Stimulated activated CD4-positive, alpha-beta T cell treated with anti-CD3 and anti-CD28 coated beads, Interleukin-12 subunit alpha, Interleukin-12 subunit beta, amount 100 ng/mL, for 24 hours (primary cell): ENCODE measurements around the gene CERS4.
"Not testable (repeated sequence)": the region's sequence is repeated elsewhere in the genome, so short reads cannot be mapped to it uniquely, and the experiment has no call there.

Experiments
- DNase-seq, 2 experiments: peaks; one replicate each; pipeline ENCODE4 v3.0.0-alpha.2; 2020; ENCODE audit warnings: low read depth in 2 of 2

Gene CERS4

DNA sequence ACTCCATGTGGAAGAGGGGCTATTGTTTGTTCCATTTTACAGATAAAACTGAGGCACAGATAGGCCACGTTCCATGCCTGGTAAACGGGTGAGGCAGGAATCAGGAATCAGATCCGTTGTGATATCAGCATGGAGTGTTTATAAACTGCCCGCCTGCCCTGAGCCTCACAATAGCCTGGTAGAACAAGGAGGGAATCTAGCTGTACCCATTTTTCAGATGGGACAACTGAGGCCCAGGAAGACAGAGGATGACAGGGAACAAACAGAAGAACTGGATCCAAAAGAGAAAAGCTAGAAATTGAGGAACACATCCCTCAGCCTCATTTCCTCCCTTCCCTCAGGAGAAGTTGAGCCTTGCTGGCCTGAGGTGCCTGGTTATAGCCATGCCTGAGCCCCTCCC lies 32.5 kb downstream of the CERS4 start:
- DNase-seq: no peak

GRCh38 chr19:8242211-8242821 lies 33.1 kb downstream of the CERS4 start:
- no peak for DNase-seq

- DNase-seq: no peak
These were observed 34.0 kb downstream of the CERS4 start for GRCh38 chr19:8243146-8243545.

DNA sequence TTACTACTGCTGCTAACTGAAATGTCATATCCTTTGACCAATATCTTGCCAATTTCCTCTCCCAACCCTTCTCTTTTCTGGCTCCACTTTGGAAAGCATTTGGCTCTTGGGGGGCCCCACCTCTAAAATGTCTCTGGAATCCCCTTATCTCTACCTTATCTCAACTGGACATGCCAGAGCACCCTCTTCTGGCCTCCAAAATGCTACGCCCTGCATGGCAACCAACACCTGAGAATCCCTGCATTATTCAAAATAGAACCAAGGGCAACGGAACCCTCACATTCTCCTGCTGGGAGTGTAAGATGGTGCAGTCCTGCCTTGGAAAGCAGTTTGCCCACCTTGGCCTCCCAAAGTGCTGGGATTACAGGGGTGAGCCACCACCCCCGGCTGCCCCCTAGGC lies 35.3 kb downstream of the CERS4 start:
- no peak for DNase-seq

GRCh38 chr19:8245869-8246835 lies 37.0 kb downstream of the CERS4 start:
- DNase-seq: no peak

DNA sequence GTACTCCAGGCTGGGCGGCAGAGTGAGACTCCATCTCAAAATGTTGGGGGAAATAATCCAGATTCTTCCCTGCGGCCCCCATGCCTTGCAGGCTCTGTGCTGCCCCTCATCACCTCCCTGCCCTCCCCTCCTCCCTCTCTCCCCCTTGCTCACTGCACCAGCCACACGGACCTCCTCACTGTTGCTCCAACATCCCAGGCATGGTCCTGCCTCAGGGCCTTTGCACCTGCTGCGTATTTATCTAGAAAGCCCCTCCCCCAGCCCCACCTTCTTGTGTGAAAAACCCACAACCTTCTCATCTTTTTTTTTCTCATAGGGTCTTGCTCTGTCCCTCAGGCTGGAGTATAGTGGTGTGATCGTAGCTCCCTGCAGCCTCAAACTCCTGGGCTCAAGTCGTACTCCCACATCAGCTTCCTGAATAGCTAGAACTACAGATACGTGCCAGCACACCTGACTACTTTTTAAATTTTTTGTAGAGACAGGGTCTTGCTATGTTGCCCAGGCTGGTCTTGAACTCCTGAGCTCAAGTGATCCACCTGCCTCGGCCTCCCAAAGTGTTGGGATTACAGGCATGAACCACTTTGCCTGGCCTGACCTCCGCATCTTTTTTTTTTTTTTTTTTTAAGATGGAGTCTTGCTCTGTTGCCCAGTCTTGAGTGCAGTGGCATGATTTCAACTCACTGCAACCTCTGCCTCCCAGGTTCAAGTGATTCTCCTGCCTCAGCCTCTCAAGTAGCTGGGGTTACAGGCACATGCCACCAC lies 38.1 kb downstream of the CERS4 start:
- DNase-seq: not testable (repeated sequence)

- DNase-seq: no peak
These were observed 39.5 kb downstream of the CERS4 start for GRCh38 chr19:8248348-8249328.

- no peak for DNase-seq
These were observed 41.4 kb downstream of the CERS4 start for GRCh38 chr19:8250596-8250995.

DNA sequence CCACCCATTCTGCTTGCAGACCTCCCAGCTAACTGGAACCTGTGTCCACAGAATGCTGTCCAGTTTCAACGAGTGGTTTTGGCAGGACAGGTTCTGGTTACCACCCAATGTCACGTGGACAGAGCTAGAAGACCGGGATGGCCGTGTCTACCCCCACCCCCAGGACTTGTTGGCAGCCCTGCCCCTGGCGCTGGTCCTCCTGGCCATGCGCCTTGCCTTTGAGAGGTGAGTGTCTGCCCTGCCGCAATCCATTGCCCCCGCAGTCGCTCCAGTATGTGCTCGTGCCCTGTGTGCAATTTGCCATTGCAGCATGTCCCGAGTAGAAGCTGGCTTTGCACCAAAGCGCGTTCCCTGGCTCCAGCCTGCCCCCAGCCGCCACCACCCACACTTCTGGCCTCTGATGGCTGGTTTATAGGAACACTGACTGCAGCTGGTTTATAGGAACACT lies 41.9 kb downstream of the CERS4 start:
- DNase-seq: no peak

- DNase-seq: peak; percentile 70 to 84
These were observed 43.9 kb downstream of the CERS4 start for GRCh38 chr19:8252922-8253589.

GRCh38 chr19:8253678-8254077 lies 44.5 kb downstream of the CERS4 start:
- DNase-seq: no peak

GRCh38 chr19:8254286-8255001 lies 45.3 kb downstream of the CERS4 start:
- no peak for DNase-seq

DNA sequence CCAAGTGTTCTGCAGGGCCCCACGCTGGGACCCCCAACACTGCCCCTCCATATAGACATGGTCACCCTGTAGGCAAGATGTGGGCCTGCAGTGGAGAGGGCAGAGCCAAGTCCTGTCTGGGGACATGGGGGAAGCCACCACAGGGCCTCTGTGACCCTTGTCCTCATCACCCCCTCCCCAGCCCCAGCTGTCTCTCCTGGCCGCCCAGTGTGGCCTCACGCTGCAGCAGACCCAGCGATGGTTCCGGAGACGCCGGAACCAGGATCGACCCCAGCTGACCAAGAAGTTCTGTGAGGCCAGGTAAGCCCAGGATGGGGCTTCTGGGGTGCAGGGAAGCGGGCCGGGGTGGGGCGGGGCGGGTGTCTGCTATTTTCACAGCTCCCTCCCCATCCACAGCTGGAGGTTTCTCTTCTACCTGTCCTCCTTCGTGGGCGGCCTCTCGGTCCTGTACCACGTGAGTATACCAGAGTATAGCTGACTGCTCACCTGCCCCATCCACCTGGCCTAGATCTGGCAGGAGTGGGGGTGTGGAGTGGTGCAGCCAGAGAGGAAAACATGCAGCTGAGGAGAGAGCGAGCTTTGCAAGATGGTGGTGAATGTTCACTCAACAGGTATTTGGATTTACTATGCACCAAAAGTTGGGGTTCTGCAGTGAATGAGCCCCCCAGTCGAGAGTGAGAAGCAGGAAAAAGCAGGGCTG lies 46.4 kb downstream of the CERS4 start:
- DNase-seq: no peak

- DNase-seq: no peak
These were observed 47.3 kb downstream of the CERS4 start for GRCh38 chr19:8256276-8257051.

GRCh38 chr19:8257052-8257443 lies 47.9 kb downstream of the CERS4 start:
- DNase-seq: no peak

DNA sequence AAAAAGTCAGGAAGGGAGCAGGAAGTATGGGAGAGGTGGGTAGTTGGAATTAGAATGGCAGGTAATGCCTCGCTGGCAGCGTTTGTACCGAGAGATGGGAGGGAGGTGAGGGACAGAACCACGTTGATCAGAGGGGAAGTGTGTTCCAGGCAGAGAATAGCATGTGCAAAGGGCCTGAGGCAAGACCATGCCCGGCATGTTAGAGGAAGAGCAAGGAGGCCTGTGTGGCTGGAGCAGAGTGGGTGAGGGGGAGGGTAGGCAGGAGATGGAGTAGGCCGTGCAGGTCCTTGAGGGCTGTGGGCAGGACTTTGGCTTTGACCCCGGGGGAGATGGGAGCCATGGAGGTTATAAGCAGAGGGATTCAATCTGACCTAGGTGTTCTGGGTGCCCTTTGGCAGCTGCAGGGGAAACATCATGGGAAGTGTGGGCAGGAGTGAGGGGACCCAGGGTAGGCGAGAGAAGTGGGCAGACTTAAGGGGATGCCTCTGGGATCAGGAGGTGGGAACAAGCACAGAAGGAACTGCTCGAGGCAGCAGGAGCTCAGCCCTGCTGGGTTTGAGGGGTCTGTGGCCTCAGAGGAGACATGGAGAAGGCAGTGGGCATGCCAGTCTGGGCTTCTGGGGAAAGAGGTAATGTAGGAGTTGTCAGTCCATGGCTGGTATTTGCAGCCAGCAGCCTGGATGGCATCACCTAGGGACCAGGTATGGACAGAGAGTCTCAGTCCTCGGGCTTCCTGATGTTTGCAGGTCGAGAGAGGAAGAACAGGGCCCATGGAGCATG lies 50.2 kb downstream of the CERS4 start:
- DNase-seq: no peak

DNA sequence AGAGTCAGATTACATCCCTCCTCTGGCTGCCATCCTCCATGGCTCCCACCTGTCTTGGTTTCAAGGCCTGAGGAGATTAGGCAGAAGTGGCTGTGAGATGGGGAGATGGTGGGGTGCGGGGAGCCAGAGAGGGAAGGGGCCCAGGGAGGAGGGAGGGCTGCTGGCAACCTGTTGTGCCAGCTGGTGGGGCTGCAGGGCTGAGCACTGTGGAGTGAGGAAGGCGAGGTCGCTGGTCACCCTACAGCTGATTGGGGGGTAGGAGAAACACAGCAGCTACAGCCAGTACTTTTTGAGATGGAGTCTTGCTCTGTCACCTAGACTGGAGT lies 50.7 kb downstream of the CERS4 start:
- no peak for DNase-seq

- DNase-seq: no peak
These were observed 52.2 kb downstream of the CERS4 start for GRCh38 chr19:8261347-8261746.
